Fibroblast of villous mesenchyme (primary cell): ENCODE measurements around the gene DCUN1D2. TPM values are rescaled to one million over a fixed set of nuclear protein-coding genes. Genes with fewer than 3 reads are reported as not detected.

Experiments
- DNase-seq: peaks from one replicate; pipeline ENCODE4 v3.0.0-alpha.2; 2010; ENCODE audit warnings: low read depth
- H3K4me3 ChIP-seq: 2 replicates; pipeline ENCODE4 v1.5.1; 2011; ENCODE audit warnings: low read depth, mild to moderate bottlenecking, low read length
- CTCF ChIP-seq: IDR thresholded peaks from 2 replicates; pipeline ENCODE4 v1.5.1; 2012; ENCODE audit warnings: low read depth, mild to moderate bottlenecking, low read length; ENCODE audit not compliant: insufficient read depth
- total RNA-seq: library from RNA; depleted of rRNA; stranded (reverse); fragments of >200 nt; gene quantifications from 2 replicates; pipeline ENCODE4 v1.2.3, GENCODE V29; 2012

The DCUN1D2 gene
- total RNA-seq, 1 donor, result 13.4 TPM

GRCh38 chr13:113489549-113490495 lies 689 bp downstream of the DCUN1D2 start:
- DNase-seq, result peak; percentile 60
- peak overlapping the region; percentile 91 for H3K4me3 ChIP-seq
- TF ChIP-seq CTCF, result no peak

- DNase-seq, result no peak
- peak overlapping the region; percentile 91 for H3K4me3 ChIP-seq
- TF ChIP-seq CTCF, result no peak
Observed at GRCh38 chr13:113489171-113489548, 1.4 kb downstream of the DCUN1D2 start.

GRCh38 chr13:113488283-113488682 lies 2.2 kb downstream of the DCUN1D2 start:
- H3K4me3 ChIP-seq, result no peak overlapping the region
- DNase-seq, result no peak
- TF ChIP-seq CTCF, result no peak

GRCh38 chr13:113486698-113487097 lies 3.8 kb downstream of the DCUN1D2 start:
- TF ChIP-seq CTCF, result no peak
- no peak overlapping the region for H3K4me3 ChIP-seq
- no peak for DNase-seq

GRCh38 chr13:113485545-113485944 lies 5.0 kb downstream of the DCUN1D2 start:
- H3K4me3 ChIP-seq, result no peak overlapping the region
- DNase-seq, result no peak
- TF ChIP-seq CTCF, result no peak

GRCh38 chr13:113483504-113484293 lies 6.8 kb downstream of the DCUN1D2 start:
- TF ChIP-seq CTCF, result no peak
- H3K4me3 ChIP-seq, result peak overlapping the region; percentile 24
- no peak for DNase-seq
